HG03432 (cell line): ENCODE results near the gene INPP5E.

ENCODE experiments used
- ATAC-seq: cut with Tn5 transposase; IDR thresholded peaks from one replicate; pipeline ENCODE4 v1.9.1; 2021; ENCODE audit warnings: mild to moderate bottlenecking, moderate library complexity; ENCODE audit not compliant: unreplicated experiment

INPP5E gene, protein sequence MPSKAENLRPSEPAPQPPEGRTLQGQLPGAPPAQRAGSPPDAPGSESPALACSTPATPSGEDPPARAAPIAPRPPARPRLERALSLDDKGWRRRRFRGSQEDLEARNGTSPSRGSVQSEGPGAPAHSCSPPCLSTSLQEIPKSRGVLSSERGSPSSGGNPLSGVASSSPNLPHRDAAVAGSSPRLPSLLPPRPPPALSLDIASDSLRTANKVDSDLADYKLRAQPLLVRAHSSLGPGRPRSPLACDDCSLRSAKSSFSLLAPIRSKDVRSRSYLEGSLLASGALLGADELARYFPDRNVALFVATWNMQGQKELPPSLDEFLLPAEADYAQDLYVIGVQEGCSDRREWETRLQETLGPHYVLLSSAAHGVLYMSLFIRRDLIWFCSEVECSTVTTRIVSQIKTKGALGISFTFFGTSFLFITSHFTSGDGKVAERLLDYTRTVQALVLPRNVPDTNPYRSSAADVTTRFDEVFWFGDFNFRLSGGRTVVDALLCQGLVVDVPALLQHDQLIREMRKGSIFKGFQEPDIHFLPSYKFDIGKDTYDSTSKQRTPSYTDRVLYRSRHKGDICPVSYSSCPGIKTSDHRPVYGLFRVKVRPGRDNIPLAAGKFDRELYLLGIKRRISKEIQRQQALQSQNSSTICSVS

GRCh38 chr9:136439481-136440408, at the start of gene INPP5E:
Gene INPP5E, minus strand, starts transcription at chr9:136439845. Its CDS starts 426 bp downstream, at chr9:136439419.
- peak; percentile 64 for ATAC-seq

- no peak for ATAC-seq
Measured at GRCh38 chr9:136488247-136489214, 48.9 kb upstream of the INPP5E start.

- ATAC-seq: no peak
Measured at GRCh38 chr9:136487672-136488071, 48.0 kb upstream of the INPP5E start.

- ATAC-seq: no peak
Measured at GRCh38 chr9:136486823-136487620, 47.4 kb upstream of the INPP5E start.

DNA sequence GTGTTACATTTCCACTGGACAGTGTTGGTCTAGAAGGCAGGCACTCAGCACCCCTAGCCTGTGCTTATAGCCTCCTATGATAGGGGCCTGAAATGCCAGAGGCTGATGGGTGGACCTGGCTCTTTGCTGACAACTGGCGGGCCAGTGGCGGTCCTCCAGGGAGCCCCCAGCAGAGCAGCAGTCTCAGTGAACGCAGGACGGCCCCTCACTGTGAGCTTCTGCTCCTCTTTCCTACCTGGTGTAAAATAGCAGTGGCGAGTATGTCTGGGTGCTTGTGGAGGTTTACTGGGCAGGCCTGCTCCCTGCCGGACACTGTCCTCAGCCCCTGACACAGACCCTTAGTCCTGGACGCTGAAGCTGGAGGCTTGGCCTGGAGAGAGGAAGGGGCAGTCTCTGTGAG, 46.5 kb upstream of the INPP5E start:
- ATAC-seq: no peak

DNA sequence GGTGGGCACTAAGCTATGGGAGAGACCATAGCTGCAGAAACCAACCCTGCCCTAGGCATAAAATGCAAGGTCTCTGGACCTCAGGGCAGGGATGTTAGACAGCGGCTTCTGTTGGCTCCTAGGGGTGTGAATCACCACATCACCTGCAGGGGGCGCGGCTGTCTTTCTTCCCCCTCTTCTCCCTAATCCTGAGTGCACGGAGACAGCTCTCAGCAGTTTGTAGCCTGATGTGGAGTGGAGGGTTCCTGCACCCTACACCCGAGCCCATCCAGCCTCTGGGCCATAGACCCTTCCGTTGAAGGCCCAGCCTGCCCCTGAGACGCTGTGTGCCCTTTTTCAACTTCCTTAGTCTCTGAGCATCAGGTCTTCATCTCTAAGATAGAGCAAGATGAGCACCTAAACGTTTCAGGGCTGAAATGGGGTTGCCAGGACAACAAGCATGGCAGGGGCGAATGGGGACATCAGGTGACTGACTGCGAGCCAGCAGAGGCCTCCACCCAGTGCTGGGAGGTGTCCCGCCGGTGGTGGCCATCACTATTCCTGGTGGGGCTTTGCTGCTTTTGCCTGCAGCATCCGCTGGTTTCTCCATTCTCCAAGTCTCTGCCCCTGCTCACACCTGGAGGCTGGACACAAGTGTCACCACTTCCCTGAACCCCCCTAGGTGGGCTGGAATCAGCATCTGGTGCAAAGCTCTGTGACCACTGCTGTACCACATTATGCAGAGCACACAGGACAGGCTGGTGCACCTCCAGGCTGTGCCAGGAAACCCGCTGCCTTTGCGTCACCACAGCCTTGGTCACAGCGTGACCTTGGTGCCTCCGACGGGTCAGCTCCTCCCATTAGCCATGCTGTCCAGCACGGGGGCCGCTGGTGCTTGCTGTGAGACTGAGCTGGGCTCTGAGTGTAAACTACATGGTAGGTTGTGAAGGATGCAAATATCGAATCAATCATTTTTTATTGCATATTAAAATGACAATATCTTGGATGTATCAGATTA, 45.7 kb upstream of the INPP5E start:
- no peak for ATAC-seq

DNA sequence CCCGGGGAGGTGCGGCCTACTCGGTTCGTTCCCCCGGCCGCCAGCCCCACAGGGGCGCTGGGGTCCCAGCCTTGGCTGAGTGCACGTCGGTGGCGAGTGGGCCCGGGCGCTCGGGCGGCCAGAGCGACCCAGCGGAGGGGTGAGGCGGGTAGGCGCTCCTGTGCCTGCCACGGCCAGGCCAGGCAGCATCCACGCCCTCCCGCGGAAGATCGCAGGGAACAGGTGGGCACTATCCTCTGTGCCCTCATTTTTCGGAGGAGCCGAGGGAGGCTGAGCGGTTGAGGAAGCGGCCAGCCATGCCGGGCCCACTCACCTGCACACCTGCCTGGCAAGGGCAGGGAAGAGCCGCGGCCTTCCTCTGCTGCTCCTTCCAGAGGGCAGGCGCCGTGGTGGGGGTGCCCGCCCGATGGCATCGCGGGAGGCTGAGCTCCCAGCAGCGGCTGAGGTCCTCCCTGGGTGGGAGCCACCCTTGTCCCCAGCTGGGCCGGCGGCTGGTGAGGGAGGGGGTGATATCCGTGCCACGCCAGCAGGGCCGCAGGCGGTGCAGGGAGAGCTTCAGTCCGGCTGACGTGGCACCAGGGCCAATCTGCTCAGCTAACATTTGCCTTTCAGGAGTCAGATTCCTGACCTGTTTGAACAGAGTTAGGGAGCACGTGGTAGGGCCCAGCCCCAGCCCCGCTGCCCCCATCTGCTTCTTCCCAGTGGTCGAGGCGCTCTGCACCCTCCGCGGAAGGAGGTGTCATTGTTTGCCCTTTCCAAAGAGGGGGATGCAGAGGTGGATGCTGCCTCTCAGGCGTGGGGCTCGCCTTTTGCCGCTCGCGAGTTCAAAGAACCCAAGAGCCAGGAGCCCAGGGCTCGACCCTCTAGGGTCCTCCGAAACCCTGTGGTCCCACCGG, 44.8 kb upstream of the INPP5E start:
- no peak for ATAC-seq

GRCh38 chr9:136483589-136484152, 44.0 kb upstream of the INPP5E start:
- peak; percentile 57 for ATAC-seq

DNA sequence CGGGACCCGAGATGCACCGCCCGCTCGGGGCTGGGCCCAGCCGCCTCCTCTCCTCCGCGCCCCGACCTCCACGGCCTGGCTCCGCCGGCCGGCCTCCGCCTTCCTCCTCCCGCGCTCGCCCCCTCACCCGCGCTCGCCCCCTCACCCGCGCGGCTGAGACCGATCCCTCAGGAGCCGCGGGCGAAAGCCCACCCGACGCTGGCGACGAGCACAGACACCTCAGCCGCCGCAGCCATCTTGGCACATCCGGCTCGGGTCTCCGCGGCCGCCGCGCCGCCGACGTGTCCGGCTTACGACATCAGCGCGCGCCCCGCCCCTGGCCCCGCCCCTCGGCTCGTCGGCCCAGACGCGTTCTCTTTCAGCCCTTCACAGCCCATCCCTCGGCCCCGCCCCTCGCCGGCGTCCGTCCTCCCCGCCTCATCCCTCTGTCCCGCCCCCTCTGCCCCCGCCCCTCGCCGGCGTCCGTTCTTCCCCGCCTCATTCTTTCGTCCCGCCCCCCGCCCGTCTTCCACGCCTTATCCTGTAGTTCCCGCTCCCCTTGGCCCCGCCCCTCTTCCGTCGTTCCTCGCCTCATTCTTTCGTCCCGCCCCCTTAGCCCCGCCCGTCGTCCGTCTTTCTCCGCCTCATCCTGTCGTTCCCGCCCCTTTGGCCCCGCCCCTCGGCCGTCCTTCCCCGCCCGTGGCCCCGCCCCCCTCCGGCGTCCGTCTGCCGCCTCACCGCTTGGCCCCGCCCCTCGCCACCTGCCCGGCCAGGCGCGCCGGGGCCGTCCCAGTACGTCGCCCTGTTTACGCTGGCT, 43.3 kb upstream of the INPP5E start, which contains the start of gene SEC16A:
Gene SEC16A, minus strand, starts transcription at position 248 of the 796 bp plus-strand sequence. CDS start 5,425 bp downstream, outside the sequence.
- ATAC-seq: peak; percentile 64

GRCh38 chr9:136482046-136482792, 42.6 kb upstream of the INPP5E start:
- ATAC-seq: no peak

DNA sequence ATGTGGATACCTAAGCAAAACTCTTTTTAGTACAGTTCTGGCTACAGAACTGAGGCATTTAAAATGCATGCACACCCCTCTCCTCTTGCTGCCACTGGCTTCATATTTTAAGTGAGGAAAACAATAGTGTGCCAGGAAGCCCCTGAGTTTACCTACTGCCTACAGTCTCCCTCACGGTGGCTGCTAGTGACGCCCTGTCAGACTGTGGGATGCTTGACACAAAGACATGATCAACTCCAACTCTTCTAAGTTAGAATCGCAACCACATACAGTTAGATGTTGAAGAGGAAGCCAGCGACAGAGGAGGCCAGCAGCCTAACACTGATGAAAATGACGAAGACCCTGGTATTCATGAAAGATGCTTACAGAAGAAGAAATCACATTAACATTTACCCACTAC, 41.9 kb upstream of the INPP5E start:
- no peak for ATAC-seq

DNA sequence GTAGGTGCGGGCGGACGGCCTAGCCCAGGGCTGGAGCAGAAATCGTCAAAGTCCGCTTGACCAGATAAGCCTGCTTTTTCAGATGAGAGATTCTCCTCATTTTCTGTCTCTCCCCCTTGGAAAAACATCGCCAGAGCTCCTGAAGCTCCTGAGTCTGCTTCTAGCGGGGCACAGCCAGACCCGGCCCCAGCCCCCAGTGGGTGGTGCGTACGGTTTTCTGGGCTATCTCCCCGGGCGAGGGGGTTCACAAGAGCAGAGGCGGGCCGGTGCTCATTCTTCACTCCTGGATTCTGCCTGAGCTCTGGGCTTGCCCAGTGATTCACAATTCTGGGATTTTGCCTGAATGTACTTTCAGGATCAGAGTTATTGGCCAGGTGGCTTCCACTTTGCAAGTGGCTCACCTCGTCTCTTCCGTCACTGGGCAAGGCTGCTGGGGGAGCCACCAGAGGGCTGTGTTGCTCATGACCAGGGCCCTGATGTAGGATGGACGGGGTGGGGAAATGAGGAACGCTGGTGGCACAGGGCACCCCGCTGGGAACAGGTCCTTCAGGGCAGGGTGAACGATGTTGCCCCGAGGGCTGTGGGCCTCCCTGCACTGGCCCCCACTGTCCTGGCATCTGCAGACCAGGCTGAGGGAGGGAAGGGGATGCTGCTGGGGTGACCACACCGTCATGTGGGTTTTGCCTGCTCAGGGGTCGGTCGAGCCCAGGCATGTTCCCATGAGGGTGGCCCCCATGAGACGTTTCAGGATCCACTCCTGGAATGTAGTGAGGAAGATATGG, 36.9 kb upstream of the INPP5E start:
- ATAC-seq: no peak

DNA sequence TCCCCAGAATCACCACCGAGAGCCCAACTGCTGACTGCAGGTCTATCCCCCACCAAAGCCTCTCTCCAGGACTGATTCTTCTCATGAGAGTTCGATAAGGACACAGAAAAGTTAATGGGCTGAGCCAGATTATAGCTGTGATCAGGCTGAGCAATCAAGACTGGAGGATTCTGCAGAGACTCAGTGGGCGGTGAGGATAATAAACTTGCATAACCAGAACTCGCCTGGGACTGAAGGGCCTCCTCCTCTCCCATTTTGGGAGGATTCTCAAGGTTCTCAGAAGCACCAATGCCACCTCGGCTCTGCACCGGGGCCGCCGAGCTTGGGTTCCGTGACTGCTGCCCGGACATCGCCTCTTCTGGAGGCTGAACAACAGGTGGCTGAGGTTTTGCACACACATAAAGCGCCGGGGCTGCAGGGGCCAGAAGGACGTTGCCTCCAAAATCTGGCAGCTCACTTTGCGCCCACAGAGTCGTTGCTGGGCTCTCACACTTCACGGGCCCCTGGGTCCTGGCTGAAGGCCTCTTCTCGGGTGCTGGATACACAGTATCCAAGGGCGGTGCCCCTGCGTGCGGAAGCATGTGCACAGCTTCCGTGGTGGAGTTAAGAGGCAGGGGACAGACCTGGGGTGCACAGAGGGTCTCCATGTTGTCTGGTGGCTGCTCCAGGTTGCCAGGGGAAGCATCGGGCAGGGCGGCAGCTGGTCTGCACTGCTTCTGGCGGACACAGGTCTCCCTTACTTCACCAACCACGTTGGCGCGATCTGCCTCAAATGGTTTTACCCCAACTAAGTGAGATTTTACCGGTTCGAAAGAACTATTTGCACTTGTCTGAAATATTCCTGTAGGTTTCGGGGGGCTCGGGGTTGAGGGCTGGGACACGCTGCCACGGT, 35.6 kb upstream of the INPP5E start:
- ATAC-seq: no peak
